Choroid plexus epithelial cell (primary cell): ENCODE measurements around the gene MTR.

ENCODE experiments used
- DNase-seq: peaks from one replicate; pipeline ENCODE4 v3.0.0-alpha.2; 2010; ENCODE audit warnings: low read depth
- H3K4me3 ChIP-seq: 2 replicates; pipeline ENCODE4 v1.5.1; 2011; ENCODE audit warnings: low read depth, mild to moderate bottlenecking, control low read depth, low read length, moderate library complexity
- CTCF ChIP-seq: conservative IDR thresholded peaks from 2 replicates; pipeline ENCODE4 v1.5.1; 2011; ENCODE audit warnings: low read depth, mild to moderate bottlenecking, control low read depth, inconsistent platforms, low read length, moderate library complexity

The MTR gene

DNA sequence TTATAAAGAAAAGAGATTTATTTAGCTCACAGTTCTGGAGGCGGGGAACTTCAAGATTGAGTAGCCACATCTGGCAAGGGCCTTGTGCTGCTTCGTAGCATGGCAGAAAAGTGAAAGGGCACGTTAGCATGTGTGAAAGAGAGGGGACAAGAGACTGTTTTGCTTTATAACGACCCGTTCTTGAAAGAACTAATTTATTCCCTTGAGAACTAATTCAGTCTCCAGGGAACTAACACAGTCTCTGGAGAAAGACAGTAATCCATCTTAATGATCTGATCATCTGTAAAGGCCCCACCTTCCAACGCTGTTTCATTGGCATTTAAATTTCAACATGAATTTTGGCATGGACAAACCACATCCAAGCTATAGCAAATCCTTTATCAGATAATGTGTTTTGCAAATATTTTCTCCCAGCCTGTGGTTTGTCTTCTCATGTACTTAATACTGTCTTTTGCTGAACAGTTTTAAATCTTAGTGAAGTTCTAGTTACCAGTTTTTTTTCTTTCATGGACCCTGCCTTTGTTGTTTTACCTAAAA is 26.1 kb downstream of the MTR start:
- H3K4me3 ChIP-seq = no peak overlapping the region
- no peak for DNase-seq
- TF ChIP-seq CTCF = no peak

DNA sequence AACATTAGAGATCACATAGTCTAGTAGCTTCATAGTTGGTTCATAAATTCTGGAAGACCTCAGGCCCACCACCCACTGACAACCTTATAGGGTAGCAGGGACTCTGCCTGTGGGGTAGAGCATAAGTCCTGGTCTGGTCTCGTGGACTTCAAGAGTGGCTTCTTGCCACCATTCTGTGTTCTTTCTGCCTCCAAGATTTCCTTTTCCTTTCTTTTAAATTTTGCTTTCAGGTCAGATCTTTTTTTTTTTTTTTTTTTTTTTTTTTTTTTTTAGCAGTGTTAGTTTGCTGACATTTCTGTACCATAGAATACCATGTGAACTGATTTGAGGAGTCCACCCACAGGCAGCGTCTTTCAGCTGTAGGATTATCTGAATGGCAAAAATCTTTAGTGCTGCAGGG is 28.5 kb downstream of the MTR start:
- no peak for TF ChIP-seq CTCF
- no peak overlapping the region for H3K4me3 ChIP-seq
- no peak for DNase-seq

GRCh38 chr1:236829085-236829484 is 34.0 kb downstream of the MTR start:
- no peak for DNase-seq
- no peak overlapping the region for H3K4me3 ChIP-seq
- TF ChIP-seq CTCF = no peak

GRCh38 chr1:236830116-236830515 is 35.0 kb downstream of the MTR start:
- no peak overlapping the region for H3K4me3 ChIP-seq
- no peak for DNase-seq
- TF ChIP-seq CTCF = no peak

DNA sequence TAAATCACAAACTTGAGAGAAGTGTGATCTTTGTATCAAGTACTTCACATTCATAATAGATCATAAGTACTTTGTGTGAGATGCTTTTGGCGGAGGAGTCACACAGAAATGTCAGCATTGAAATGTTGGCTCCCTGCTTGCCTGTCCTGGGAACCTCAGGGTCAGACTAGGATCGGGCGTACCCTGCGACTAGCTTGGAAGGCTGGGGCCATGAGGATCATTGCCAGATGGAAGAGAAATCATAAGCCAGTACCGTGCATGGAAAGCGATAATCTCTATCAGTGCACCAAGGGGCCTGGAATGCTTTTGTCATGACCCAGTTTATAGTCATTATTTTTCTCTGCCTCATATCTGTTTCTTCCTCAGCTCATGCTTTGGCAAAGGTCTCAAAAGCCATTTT is 35.5 kb downstream of the MTR start:
- DNase-seq = no peak
- H3K4me3 ChIP-seq = no peak overlapping the region
- TF ChIP-seq CTCF = no peak

- no peak overlapping the region for H3K4me3 ChIP-seq
- no peak for TF ChIP-seq CTCF
- no peak for DNase-seq
Observed at GRCh38 chr1:236833575-236833974, 38.5 kb downstream of the MTR start.

DNA sequence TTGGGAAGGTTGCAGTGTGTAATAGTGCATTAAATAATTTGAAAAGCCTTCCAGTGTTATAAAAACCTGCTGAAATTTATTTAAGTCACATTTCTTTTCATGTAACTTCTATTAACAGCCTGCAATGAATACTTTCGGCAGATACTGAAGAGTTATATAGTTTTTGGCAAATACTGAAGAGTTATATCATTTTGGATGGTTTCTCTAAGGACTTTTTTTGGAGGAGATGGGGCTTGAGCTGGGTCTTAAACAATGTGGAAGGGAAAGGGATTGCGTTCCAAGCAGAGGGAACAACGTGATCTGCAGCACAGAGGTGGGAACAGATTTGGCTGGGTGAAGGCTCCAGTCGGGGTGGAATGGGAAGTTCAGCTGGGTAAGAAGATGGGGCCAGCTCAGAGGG is 39.8 kb downstream of the MTR start:
- no peak overlapping the region for H3K4me3 ChIP-seq
- no peak for DNase-seq
- TF ChIP-seq CTCF = no peak
